ENCODE results near the gene CELA3B.
A peak's percentile ranks its signal among the peaks of the same experiment; 100 is the strongest.
"Not testable (repeated sequence)": the region's sequence is repeated elsewhere in the genome, so short reads cannot be mapped to it uniquely, and the experiment has no call there.

The CELA3B gene

GRCh38 chr1:21976703-21977239 is at the start of gene CELA3B:
Gene CELA3B (plus strand): TSS chr1:21977022. CDS start chr1:21977040, 18 bp downstream.
- DNase-seq (ENCODE audit: low read depth in 4 of 4, low spot score in 1 of 4), result not testable (repeated sequence)

- DNase-seq (ENCODE audit: low read depth in 4 of 4, low spot score in 1 of 4), result no peak
Observed at GRCh38 chr1:21927533-21928237, 49.1 kb upstream of the CELA3B start.

- no peak for DNase-seq (ENCODE audit: low read depth in 4 of 4, low spot score in 1 of 4)
Observed at GRCh38 chr1:21930080-21930571, 46.7 kb upstream of the CELA3B start.

GRCh38 chr1:21930629-21931170 is 46.1 kb upstream of the CELA3B start:
- no peak for DNase-seq (ENCODE audit: low read depth in 4 of 4, low spot score in 1 of 4)

- no peak for DNase-seq (ENCODE audit: low read depth in 4 of 4, low spot score in 1 of 4)
Observed at GRCh38 chr1:21931171-21932093, 45.4 kb upstream of the CELA3B start.

GRCh38 chr1:21932127-21932526 is 44.7 kb upstream of the CELA3B start:
- DNase-seq (ENCODE audit: low read depth in 4 of 4, low spot score in 1 of 4), result no peak

GRCh38 chr1:21933397-21934248 is 43.2 kb upstream of the CELA3B start:
- DNase-seq (ENCODE audit: low read depth in 4 of 4, low spot score in 1 of 4), result no peak

GRCh38 chr1:21935393-21935804 is 41.4 kb upstream of the CELA3B start:
- DNase-seq (ENCODE audit: low read depth in 4 of 4, low spot score in 1 of 4), result no peak

GRCh38 chr1:21935891-21936365 is 40.9 kb upstream of the CELA3B start:
- no peak for DNase-seq (ENCODE audit: low read depth in 4 of 4, low spot score in 1 of 4)

- DNase-seq (ENCODE audit: low read depth in 4 of 4, low spot score in 1 of 4), result no peak
Observed at GRCh38 chr1:21936366-21937031, 40.3 kb upstream of the CELA3B start.

GRCh38 chr1:21937034-21937371 is 39.8 kb upstream of the CELA3B start, which contains the start of gene HSPG2:
Gene HSPG2 (minus strand): TSS chr1:21937310. CDS start chr1:21937217, 93 bp downstream.
- no peak for DNase-seq (ENCODE audit: low read depth in 4 of 4, low spot score in 1 of 4)

- DNase-seq (ENCODE audit: low read depth in 4 of 4, low spot score in 1 of 4), result peak; percentile 31 to 65 (median 44)
Observed at GRCh38 chr1:21937372-21938121, 39.3 kb upstream of the CELA3B start.

GRCh38 chr1:21938732-21939538 is 37.9 kb upstream of the CELA3B start:
- no peak for DNase-seq (ENCODE audit: low read depth in 4 of 4, low spot score in 1 of 4)

GRCh38 chr1:21939650-21940374 is 37.0 kb upstream of the CELA3B start:
- DNase-seq (ENCODE audit: low read depth in 4 of 4, low spot score in 1 of 4), result no peak

- DNase-seq (ENCODE audit: low read depth in 4 of 4, low spot score in 1 of 4), result no peak
Observed at GRCh38 chr1:21940492-21940891, 36.3 kb upstream of the CELA3B start.

- no peak for DNase-seq (ENCODE audit: low read depth in 4 of 4, low spot score in 1 of 4)
Observed at GRCh38 chr1:21941370-21941769, 35.5 kb upstream of the CELA3B start.

- DNase-seq (ENCODE audit: low read depth in 4 of 4, low spot score in 1 of 4), result no peak
Observed at GRCh38 chr1:21942464-21942863, 34.4 kb upstream of the CELA3B start.
